DMS53 (cell line): ENCODE results near the gene MGAT4A.

Experiments used
- DNase-seq: peaks from one replicate; lab custom pipeline; 2025; lab: John Stamatoyannopoulos, UW

MGAT4A gene

DNA sequence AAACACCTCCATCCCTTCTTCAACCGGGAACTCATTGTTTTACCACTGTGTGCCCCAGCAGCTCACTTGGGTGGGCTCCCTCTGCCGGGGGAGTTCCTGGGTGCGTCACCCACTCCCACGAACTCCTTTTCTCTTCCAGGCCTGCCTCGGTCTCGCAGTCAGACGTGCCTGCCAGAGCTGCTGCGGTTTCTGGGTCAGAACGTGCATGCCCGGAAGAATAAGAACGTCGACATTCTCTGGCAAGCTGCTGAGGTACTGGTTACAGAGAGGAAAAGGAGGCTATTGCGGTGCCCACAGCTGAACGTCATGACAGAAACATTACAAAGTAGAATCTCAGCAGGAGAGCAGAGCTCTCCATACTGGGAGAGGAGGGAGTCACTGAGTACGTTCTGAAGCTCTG lies 158.3 kb downstream of the MGAT4A start:
- no peak for DNase-seq

DNA sequence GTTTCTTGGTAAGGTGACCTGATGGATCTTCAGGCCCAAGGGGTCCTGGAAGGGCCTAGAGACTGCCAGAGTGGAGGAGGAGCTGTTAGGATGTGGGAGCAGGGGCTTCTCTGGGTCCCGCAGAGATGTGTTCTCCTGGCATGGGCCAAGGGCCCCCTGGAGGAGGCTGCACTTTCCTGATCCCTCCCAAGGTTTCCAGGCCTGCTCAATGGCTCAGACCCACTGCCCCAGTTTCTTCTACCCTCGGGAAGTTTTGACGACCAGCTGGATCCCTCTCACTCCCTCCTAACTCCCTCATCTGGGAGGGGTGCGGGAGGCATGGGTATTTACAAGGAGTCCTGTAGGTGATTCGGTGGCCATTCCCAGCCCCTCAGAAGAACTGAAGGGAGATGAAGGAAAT lies 158.7 kb downstream of the MGAT4A start:
- no peak for DNase-seq

DNA sequence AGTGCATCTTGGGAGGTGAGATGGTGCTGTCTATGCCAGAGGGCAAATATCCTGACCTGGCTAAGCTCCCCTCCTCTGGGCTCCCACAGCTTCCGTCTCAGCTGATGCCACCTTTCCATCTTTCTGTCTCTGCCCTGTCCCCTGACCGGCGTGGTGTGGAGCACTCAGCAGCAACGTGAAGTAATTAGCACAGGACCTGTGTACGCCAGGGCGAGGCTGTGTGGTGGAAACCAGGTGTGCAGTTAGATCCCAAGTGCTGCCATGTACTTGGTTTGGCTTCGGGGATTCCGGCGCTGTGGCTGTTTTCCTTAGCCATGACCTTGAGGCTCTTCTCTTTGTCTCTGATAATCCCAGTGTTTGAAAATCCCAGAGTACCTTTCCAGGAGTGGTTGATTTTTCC lies 159.1 kb downstream of the MGAT4A start:
- no peak for DNase-seq

DNA sequence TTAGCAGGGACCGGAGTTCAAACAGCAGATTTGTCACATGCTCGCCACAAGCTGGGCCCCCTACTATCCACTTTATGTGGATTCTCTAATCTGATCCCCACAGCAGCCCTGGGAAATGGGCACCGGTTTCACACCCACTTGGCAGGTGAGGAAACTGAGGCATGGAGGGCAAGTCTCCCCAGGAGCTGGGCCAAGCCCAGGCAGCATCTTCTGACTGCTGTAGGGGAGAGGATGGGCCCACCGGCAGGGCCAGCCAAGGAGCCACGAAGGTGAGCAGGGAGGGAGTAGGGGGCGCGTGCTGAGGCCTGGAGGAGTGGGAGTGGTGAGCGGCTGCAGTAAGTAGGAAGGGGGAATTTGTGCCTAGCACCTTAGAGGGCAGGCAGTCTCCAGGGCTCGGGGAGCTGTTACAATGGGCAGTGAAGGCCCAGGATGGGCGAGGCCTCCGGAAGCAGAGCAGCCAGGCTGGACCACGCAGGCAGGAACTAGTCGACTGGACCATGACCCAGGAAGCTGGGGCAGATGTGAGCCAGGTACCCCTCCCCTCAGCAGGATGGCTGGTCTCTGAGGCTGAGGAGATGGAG lies 159.7 kb downstream of the MGAT4A start:
- DNase-seq: no peak

DNA sequence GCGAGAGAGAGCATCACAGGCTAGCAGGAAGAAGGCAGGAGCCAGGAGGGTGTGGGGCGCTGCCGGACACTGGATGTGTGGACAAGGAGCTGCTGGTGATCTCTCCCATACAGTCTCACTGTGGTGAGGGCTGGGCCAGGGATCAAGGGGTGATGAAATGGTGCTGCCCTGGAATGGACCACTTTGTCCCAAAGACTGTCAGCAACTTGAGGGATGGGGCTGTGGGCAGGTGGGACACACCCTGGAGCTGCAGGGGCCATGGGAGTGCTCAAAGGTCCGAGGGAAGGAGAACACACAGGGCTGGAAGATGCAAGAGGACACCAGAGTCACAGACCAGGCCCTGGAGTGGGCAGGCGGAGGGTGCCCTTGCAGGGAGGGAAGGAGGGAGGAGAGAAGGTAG lies 160.6 kb downstream of the MGAT4A start:
- no peak for DNase-seq

DNA sequence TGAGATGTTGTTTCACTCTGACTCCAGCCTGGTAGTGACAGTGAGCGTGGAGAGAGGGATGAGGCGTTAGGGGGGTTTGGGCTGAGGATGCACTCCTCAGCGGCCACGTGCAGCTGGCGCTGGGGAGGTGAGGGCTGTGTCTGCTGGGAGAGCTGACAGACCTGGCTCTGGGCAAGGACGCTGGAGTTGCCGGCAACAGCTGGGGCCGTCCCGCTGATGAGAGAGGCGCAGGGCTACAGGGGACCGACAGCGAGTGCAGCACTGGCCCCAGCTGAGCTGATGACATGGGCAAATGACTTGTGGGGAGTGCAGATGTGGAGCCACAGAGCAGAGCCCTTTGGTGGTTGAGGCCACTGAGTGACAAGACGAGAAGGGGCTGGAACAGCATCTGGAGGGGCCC lies 161.0 kb downstream of the MGAT4A start:
- no peak for DNase-seq

DNA sequence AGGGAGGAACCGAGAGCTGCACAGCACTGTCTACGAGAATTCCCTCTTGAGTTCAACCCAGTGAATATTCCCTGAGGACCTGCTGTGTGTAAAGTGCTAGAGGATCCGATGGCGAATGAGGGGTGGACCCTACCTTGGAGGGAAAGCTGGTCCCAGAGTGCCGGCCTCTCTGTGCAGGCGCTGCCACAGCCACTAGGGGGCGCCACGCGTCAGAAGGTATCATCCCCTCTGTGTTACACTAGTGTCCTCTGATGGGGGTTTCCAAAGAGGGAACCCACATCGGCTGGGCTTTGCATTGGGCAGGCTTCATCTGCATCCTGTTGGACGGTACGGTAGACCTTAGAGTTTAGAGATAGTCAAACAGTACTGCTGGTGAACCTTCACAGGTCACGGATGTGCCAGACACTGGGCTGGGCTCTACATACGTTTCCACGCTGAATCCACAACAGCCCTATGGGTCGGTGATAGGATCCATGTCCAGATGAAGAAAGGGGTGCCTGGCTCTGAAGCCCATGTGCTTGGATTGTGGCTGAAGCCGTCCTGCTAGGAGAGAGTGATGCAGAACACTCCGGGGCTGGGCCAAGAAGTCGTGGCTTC lies 161.6 kb downstream of the MGAT4A start:
- peak; percentile 82 for DNase-seq
